H1 (cell line): Measurements from ENCODE around the gene COL25A1.

Source experiments
- ATF3 ChIP-seq: IDR thresholded peaks from 2 replicates; pipeline ENCODE4 v1.6.1; 2011; ENCODE audit warnings: low read depth, mild to moderate bottlenecking, low read length; ENCODE audit not compliant: insufficient read depth
- CREB1 ChIP-seq: IDR thresholded peaks from 2 replicates; pipeline ENCODE4 v1.6.1; 2012; ENCODE audit warnings: inconsistent platforms
- EZH2 ChIP-seq: fragments of 200-600 bp; sonication (generic); IDR thresholded peaks from 2 replicates; pipeline ENCODE4 v1.7.1; 2012; ENCODE audit warnings: low read depth, mild to moderate bottlenecking, moderate library complexity, low read length, inconsistent platforms; ENCODE audit not compliant: severe bottlenecking
- GABPA ChIP-seq: IDR thresholded peaks from 2 replicates; pipeline ENCODE4 v1.6.1; 2011; ENCODE audit warnings: mild to moderate bottlenecking, low read length, moderate library complexity, borderline replicate concordance; ENCODE audit not compliant: insufficient read depth
- POLR2AphosphoS5 ChIP-seq: IDR thresholded peaks from 2 replicates; pipeline ENCODE4 v1.6.1; 2011; ENCODE audit warnings: low read depth, low read length
- SIN3A ChIP-seq, 2 experiments: IDR thresholded peaks in 1 of 2; conservative IDR thresholded peaks in 1 of 2; 2 replicates each; pipeline ENCODE4 v1.6.1; 2011 to 2012; ENCODE audit warnings: low read length in 2 of 2, improper control_type of control experiment in 1 of 2, low read depth in 1 of 2, mild to moderate bottlenecking in 1 of 2
- YY1 ChIP-seq: IDR thresholded peaks from 2 replicates; pipeline ENCODE4 v1.6.1; 2011; ENCODE audit warnings: low read depth, mild to moderate bottlenecking, low read length

- TF ChIP-seq YY1 (no peak), EZH2 (no peak), ATF3 (no peak), SIN3A (conservative IDR thresholded peaks at IDR 0.05 in 1 of 2, IDR thresholded peaks at IDR 0.05 in 1 of 2; ENCODE audit: low read depth in 1 of 2, low read length in 2 of 2) (no peak), GABPA (no peak), CREB1 (no peak), POLR2AphosphoS5 (no peak)
These were observed 489.2 kb downstream of the COL25A1 start for GRCh38 chr4:108813261-108813660.
